Measurements from ENCODE around the gene SNX5. TPM values are rescaled to one million over a fixed set of nuclear protein-coding genes. Genes with fewer than 3 reads are reported as not detected.
"Not testable (repeated sequence)": the region's sequence is repeated elsewhere in the genome, so short reads cannot be mapped to it uniquely, and the experiment has no call there.

SNX5 gene
- total RNA-seq, 1 donor from 2014 or later, result 90.7 TPM

DNA sequence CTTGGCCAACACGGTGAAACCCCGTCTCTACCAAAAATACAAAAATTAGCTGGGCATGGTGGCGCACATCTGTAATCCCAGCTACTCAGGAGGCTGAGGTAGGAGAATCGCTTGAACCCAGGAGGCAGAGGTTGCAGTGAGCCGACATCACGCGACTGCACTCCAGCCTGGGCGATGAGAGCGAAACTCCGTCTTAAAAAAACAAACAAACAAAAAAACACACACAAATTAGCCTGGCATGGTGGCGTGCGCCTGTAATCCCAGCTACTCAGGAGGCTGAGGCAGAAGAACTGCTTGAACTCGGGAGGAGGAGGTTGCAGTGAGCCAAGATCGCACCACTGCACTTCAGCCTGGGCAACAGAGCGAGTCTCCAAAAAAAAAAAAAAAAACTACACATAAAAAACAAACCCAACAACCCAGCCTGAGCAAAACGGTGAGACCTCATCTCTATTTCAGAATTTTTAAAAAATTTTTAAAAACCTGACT is 8.2 kb downstream of the SNX5 start:
- not testable (repeated sequence) for DNase-seq (ENCODE audit: low spot score)

DNA sequence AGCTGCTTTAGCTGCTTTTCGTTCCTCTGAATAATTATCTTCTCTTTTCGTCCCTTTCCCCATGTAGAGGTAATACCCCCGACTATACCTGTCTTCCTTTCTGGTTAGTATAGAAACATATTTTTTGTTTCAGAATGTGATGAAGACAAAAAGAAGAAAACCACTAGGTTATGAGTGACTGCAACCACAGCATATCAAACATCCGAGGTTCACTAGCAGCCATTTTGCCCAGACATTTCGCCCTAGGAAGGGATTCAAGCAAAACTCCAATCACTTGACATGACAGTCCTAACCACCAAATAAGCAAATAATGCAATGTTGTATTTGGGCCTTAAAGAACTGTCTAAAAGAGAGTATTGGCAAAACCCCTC is 9.4 kb downstream of the SNX5 start:
- DNase-seq (ENCODE audit: low spot score), result no peak

DNA sequence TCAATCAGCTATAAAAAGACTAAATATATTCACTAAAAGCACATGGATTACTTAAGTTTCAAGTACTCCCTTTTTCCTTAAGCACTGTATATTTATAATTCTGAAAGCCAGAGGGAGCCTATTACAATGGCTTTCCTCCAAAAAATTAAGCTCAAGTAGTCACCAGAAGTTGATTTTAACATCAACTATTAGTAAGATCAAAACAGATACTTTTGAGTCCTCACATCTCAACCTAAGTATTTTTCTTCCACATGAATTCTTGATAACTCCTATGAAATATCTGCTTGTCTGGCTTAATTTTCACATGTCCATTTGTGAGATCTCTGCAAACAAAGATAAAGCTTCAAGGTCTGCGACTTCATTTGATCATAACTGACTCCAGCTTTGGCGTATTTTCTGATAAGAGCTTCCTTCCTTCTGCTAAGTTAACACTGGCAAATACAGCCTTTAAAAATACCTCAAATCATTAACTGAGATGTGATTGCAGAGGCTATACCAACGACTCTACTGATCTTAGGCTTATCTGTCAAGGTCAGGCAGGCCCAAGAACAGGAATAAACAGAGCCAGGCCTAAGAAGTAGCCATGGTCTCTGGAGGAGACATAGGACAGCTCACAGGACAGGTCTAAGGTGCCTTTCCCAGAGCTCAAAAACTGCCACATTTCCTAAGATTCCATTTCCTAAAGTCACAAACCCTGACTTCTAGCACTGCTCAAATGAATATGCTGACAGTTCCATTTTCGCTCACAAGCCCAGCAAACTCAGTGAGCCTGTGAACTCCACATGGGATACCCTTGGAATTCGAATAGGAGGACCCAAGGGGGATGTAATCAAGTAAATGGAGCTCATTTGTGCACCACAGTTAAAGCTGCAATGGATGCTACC is 10.0 kb downstream of the SNX5 start:
- no peak for DNase-seq (ENCODE audit: low spot score)

DNA sequence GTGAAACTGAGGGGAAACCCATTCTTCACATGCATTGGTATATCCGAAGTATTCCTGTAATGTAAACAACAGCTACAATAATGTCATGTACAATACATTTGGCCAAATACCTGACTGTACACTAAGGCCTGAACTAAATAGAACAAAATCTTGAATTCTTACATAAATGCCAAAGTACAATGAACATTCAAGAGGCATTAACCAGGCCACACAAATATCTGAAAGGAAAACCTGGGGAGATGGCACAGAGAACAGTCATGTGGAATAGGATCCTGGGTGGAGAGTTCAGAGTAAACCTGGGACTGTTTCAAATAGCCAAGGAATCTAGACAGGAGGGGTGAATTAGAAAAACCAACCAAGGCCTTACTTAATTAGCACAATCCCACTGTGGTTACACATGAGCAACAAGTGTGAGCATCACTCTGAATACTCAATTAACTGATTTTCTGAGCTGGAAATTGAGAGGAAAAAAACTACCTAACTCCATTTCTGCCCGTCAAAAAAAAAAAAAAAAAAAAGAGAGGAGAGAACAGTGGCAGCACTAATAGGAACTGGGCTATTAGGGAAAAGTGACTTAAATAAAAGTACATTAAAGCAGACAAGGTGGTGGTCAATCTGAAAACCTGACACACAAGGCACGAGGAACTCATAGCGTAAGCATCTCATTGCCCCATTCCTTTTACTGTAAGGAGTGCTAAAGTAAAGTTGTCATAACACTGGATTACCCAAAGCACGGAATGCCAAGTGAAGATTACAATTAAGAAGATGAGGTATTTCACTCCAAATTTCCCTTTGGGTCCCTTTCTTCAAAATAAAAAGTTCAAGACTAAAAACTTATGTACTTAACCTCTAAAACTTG is 10.9 kb downstream of the SNX5 start:
- DNase-seq (ENCODE audit: low spot score), result no peak

DNA sequence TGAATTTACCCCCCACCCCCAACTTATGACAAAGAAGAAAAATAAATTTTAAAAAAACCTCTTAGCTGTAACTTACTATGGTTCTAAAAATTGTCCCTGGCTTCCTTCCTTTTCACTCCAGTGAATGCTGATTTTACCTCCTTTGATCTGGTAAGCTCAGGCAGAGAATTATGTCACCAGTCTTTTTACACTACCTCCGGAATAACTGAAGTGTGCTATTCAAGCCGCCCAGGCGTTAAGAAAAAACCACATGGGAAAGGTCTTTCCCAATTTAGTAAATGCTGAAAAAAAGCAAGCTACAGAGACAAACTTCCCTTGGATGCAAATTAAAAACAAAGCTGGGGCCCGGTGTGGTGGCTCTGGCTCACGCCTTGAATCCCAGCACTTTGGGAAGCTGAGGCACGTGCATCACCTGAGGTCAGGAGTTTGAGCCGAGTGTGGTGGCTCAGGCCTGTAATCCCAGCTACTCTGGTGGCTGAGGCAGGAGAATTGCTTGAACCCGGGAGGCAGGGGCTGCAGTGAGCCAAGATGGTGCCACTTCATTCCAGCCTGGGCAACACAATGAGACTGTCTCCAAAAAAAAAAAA is 12.4 kb downstream of the SNX5 start:
- no peak for DNase-seq (ENCODE audit: low spot score)

DNA sequence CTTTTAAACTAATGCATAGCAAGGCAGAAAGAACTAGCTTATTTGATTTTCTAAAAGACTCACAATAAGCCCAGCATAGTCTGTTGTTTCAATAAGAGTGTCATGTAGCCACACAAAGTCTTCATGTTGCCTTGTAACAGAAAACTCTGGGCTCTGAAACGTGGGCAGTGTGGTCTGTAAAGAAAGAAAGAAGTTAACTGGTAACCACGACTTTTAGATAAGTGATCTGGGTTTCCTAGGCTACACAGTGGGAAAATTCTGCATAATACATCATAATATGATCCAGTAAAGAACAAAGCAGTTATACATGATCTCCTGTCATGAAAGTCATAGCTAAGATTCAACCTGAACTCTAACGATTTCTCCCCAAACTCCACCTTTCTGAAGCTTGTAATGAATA is 13.3 kb downstream of the SNX5 start:
- DNase-seq (ENCODE audit: low spot score), result no peak

DNA sequence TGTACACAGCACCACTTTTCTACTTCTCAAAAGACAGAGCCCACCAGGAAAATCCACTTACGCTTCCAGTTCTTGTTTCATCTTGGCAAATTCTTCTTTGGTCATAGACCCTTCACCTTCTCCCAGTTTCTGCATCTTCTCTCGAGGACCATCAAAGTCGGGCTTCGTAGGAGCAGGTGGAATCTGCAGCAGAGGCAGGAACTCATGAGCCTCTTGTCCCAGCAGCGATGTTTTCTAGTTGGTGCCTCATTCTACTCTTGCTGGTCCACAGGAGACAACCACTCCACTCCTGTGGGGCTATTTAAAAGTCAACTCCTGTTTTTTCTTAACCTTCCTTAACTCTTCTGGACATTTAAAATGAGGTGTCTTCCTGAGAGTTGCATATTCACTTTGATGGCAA is 14.7 kb downstream of the SNX5 start:
- DNase-seq (ENCODE audit: low spot score), result no peak

DNA sequence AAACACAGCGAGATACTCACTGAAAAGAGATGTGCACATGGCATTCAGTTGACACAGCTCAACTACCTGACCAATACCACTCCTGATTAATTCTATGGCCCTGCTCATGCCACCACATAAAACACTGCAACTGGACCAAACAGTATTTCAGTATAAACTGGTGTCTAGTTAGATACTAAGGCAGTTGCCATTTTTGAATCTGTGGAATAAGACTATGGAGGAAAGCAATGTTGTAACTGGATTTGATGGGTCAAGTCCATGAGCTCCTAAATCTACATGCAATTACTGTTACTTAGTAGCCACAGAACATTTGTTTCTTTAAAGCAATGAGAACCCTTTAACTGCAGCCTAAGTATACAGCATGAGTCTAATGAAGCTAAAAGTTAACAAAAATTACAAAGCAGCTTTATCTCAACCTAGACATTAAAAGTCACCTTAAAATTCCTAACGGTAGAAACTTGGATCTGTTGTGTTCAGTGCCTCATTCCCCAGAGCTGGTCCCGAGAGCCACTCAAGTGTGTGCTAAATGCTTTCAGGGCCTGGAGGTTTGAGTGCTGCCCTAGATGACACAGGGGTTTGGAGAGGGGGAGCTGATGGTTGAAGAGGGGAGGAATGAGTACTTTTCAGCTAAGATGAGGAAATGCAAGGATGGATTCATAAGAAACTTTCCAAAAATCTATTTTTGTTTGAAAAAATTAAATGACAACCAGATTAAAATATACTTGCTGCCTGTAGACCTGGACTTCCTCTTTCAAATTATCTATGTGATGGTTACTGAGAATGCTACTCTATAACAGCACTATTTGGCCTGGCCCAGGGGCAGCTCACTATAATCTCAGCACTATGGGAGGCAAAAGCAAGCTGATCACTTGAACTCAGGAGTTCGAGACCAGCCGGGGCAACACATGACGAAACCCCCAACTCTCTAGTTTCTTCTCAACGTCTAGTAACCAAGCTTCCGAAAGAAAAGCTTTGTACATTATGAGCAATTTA is 15.6 kb downstream of the SNX5 start:
- DNase-seq (ENCODE audit: low spot score), result no peak

DNA sequence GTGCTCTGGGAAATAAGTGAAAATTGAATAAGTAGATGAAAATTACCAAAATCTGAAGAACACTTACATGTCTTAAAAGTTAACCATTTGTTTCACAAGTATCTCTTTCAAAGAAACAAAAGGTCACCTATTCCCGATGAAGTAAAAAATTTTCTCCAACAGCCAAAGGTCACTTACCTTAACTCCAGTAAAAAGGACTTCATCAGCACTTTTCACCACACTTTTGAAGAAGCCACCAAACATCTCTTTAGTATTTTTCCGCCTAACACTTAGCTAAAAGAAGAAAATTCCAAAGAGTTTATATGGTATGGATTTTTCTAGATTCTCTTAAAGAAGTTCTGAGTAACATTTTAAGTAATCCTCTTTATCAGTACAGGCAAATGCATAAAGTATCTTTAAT is 17.3 kb downstream of the SNX5 start:
- no peak for DNase-seq (ENCODE audit: low spot score)

DNA sequence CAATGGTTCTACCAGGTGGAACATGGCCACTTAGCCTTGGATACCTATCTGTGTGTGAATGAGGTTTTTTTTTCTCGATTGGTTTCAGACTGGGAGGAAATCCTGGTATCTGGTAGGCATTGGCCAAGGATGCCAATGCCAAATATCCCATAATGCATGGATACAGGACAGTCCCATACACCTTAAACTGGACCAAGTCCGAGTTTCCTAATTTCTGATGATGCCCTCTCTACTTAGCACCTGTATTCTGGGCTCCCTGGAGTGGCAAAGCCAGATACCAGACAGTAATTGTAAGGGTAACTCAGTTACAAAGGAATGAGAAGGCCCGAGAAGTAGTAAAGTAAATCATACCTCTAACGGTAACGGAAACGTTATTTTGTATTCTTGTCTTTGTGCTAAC is 17.9 kb downstream of the SNX5 start:
- no peak for DNase-seq (ENCODE audit: low spot score)

DNA sequence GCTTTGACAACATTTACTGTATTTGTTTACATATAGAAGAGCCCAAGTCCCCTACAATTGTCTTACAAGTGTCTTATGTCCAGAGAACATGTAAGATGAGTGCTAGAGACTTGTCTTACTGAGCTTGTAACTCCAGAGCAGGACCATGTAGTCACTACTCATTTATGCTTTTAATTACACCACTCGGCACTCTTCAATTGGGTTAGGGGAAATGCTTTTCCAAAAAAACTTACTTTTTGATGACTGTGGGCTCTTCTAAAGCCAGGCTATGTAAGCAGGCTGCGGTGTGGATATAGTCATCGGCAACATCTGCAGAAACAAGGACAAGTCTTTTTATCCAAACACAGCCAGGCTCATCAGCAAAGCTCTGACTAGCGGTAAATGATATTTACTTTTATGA is 18.7 kb downstream of the SNX5 start:
- no peak for DNase-seq (ENCODE audit: low spot score)

DNA sequence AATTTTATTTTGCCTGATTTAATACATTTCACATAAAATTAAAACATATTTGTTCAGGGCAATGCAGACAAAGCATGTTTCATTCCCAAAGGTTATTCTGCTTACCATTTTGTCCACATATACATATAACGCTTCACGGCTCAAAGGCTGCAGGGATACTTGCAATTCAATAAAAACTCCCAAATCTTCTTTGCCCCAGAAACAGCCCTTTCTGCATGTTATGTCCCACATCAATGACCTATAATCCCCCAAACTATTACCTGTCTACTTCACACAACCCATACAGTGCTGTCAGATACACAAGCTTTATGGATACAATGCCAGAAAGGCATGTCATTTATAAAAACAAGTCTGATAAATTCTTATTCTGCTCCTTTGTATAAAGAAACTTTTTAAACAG is 20.2 kb downstream of the SNX5 start:
- no peak for DNase-seq (ENCODE audit: low spot score)

DNA sequence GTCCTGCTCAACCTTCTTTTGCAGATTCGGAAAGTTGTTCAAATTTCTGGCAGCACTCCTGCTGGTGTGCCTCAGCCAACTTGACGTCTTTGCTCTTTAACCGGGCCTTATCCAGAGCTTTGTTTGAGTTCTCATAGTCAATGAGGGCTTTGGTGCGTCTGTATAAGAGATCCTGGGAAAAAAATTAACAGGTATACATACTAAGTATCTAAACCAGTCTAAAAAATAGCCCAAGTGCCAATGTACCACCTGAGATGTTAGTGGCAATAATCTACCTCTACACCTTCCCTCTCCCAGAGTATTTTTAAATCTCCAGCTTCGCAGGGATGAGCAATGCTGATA is 21.1 kb downstream of the SNX5 start:
- no peak for DNase-seq (ENCODE audit: low spot score)

DNA sequence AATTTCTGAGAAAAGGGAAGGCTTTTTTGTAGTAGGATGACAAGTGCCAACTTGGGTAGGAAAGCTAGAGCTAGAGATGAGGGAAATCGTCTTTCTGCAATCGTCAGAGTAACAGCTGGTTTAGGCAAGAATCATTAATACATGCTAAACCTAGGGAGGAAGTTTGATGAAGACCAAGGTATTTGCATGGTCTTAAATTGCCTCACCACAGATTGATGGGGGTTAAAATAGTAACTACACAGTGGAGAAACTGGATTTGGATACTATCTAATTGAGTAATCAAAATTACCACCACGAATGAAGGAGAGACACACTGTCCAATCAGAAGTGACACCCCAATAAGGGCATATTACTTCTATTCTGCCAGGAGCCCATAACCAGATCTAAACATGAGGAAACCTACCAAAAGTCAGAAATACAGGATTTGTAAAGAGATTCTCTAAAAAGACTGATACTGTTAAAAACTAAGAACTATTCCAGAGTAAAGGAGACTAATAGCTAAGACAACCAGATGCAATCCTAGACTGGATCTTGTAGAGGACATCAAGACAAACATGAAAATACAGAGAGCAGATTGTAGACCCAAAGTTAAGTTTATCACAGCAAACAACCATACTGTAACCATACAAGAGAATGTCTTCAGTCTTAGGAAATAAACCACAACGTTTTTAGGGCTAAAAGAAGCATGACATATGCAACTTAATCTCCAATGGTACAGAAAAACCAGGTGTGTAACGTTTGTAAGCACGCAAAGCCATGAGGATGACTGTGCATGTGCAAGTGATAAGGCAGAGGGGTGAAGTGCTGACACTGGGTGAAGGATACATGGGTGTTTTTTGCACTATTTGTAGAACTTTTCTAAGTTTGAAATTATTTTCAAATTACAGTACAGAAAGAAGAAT is 21.8 kb downstream of the SNX5 start:
- no peak for DNase-seq (ENCODE audit: low spot score)

DNA sequence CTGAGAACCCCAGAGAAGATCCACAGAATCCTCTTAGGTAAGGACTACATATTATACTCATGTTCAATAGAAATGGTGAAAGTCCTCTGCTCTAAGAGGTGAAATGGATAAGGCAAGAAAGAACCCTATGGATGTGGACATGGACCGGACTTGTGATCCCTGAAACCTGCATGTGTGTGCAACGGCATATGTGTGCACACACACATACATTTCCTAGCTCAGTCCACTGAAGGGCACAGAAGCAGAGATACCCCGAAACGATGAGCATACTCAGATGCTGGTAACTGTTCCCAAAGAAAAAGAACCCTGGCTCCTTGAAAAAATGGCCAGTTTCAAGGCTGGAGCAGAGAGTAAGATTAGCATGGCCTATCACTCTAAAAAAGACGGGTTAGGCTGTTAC is 22.6 kb downstream of the SNX5 start:
- no peak for DNase-seq (ENCODE audit: low spot score)

DNA sequence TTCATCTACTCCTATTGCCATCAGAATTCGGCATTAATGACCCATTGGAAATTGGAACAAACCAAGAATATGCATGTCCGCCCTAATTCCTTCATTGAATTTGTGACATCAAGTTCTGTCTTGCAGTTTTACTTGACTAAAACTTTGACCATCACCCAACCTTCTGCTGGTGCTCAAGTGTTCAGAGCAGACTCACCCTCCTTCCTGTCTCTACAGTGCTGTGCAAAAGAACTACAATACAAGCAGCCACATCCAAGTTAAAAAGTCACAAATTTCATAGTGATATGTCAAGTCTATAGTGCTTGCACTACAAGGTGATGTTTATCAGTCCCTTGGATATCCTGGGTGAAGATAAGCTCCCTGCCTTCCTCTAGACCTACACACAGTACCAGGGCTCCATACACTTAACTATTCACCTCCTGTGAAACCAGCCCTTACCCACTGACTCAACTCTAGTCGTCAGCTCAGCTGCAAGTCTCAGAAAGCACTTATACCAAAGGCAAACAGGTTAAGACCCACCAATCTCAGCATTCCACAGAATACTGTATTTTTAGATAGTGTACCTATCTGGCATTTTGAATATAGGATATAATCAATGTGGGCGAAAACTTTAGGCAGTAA is 23.6 kb downstream of the SNX5 start:
- DNase-seq (ENCODE audit: low spot score), result no peak

DNA sequence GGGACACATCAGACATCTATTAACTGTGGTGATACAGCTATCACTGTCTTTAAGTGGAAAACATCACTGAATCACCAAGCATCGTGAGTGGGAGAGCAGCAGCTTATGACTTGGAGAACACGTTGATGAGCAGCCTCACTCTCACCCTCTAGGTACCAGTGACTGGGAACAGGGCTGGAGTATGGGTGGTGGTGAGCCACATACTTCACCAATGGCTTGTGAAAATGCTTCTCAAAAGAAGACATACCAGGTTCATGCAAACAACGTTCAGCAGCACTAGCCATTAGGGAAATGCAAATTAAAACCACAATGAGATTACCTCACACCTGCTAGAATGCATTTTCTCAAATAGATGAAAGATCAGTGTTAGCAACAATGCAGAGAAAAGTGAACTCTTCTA is 25.3 kb downstream of the SNX5 start:
- no peak for DNase-seq (ENCODE audit: low spot score)

DNA sequence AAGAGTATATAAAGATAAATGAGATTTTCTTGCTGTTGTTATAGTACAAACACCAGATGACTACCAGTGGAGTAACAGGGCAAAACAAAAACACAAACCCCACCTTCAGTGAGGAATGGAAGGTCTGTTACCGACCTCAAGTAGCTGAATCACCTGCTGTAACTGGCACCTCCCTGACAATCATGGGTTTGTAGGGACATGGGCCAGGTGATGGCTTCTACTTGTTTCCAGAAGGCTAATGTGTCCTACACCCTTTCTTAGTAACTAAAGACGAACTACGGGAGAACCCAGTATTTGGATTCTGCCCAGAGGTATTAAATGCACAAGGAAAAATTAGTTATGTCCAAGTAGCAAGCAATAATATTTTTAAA is 26.8 kb downstream of the SNX5 start:
- no peak for DNase-seq (ENCODE audit: low spot score)

DNA sequence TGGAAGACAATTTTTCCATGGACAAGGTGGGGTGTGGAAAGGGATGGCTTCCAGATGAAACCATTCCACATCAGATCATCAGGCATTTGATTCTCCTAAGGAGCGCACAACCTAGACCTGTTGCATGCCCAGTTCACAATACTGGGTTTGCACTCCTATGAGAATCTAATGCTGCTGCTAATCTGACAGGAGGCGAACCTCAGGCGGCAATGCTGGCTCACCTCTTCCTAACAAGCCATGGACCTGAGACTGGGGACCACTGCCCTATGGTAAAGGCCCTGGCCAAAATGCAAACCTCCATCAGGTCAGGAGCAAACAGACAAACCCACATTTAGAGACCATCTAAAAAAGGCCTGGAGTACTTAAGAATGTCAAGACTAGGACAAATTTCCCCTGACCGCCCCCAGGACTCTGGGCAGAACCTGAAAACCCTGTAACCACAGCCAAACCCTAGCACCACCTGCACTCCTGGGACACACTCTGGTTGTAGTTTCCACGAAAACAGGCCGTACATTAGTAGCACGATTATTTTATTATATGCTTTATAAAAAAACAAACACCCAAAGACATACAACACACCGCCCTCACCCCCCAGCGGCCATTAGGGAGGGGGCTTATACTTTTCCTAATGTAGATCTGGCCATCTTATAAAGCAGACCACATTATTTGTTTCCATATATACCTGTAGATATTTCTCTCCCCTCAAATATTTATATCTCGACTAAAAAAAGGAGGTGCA is 27.3 kb downstream of the SNX5 start:
- no peak for DNase-seq (ENCODE audit: low spot score)
